Breast epithelium (tissue), 4 donors: ENCODE results near the gene SCAF1. TPM values are rescaled to one million over a fixed set of nuclear protein-coding genes. Genes with fewer than 3 reads are reported as not detected.

Experiments used
- DNase-seq, 2 donors: peaks; one replicate each; pipeline ENCODE4 v3.0.0-alpha.2; 2019; ENCODE audit warnings: low spot score in 2 of 2
- H3K27ac ChIP-seq, 2 donors: fragments of 200-600 bp; sonication (generic) in 1 of 2; one replicate each; pipeline ENCODE4 v1.5.1; 2016 to 2019; ENCODE audit warnings: mild to moderate bottlenecking in 1 of 2
- H3K27me3 ChIP-seq, 2 donors: fragments of 200-600 bp; sonication (generic) in 1 of 2; one replicate each; pipeline versions ENCODE4 v1.5.1 to v1.6.0; 2017 to 2019; ENCODE audit warnings: control low read depth in 1 of 2, mild to moderate bottlenecking in 1 of 2
- H3K36me3 ChIP-seq: fragments of 200-600 bp; one replicate; pipeline ENCODE4 v1.5.1; 2019
- H3K4me1 ChIP-seq, 2 donors: fragments of 200-600 bp; sonication (generic); one replicate each; pipeline ENCODE4 v1.5.1; 2016 to 2019; ENCODE audit warnings: control low read depth in 1 of 2
- H3K4me3 ChIP-seq, 3 donors: fragments of 200-600 bp; sonication (generic); 1 replicate in 2 of 3; 2 replicates in 1 of 3; pipeline ENCODE4 v1.5.1; 2016 to 2019; ENCODE audit warnings: mild to moderate bottlenecking in 3 of 3, moderate library complexity in 2 of 3
- H3K9me3 ChIP-seq, 2 donors: fragments of 200-600 bp; sonication (generic) in 1 of 2; one replicate each; pipeline ENCODE4 v1.5.1; 2016 to 2019; ENCODE audit warnings: control low read depth in 1 of 2
- CTCF ChIP-seq, 3 donors: fragments of 450-650 bp; IDR thresholded peaks; one replicate each; pipeline ENCODE4 v1.5.1; 2016 to 2017; ENCODE audit warnings: antibody characterized with exemption in 3 of 3, mild to moderate bottlenecking in 3 of 3, moderate library complexity in 3 of 3
- POLR2A ChIP-seq: fragments of 450-650 bp; IDR thresholded peaks from one replicate; pipeline ENCODE4 v1.6.1; 2016; ENCODE audit warnings: antibody characterized with exemption, mild to moderate bottlenecking, moderate library complexity
- POLR2AphosphoS5 ChIP-seq, 3 donors: sonication (generic); formaldehyde crosslinking; IDR thresholded peaks; one replicate each; pipeline ENCODE4 v1.6.1; 2017; ENCODE audit warnings: antibody characterized with exemption in 3 of 3
- intact Hi-C: fragments of 100-400 bp; cut with DNase I; formaldehyde crosslinking; loops from one replicate; pipeline ENCODE4 v1.15.1; 2023; ENCODE audit warnings: low total_unique reads
- total RNA-seq, 3 donors: library from RNA; depleted of rRNA; stranded (reverse); fragments of >200 nt; gene quantifications; one replicate each; pipeline ENCODE4 v1.1.0, GENCODE V29; 2016

Gene SCAF1
- total RNA-seq, 3 donors from 2014 or later, result 9.8 to 15.4 (median 10.6) TPM

DNA sequence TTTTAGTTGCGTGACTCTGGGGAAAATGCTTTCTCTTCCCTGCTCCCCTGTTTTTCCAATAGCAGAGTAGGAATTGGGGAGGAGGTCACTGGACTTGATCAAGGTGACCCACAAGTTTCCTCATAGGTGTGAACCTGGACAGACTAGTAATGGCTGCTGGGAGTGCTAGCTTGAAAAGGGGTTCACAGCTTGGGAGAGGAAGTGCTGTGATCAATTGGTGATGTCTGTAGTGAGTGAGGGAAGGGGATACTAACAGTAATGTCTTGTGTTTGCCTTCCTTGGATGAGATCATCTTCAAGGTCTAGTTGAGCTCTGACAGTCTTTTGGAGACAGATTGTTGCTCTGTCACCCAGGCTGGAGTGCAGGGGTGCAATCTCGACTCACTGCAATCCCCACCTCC, 25.5 kb downstream of the SCAF1 start:
- Histone ChIP-seq H3K4me1 (peaks cover 7 to 10% of the 10 kb centered on the region in 2 donors), H3K4me3 (no peak overlapping the region), H3K27ac (no peak overlapping the region), H3K27me3 (no peaks in the 10 kb centered on the region), H3K36me3 (no peaks in the 10 kb centered on the region), H3K9me3 (no peaks in the 10 kb centered on the region)
- TF ChIP-seq POLR2AphosphoS5 (IDR thresholded peaks at IDR 0.05) (no peak), CTCF (IDR thresholded peaks at IDR 0.05) (no peak), POLR2A (no peak)
- intact Hi-C loops, result loop anchor here (10.0 kb wide), 1 partner anchor 173 kb away; the partner anchor contains the start of gene RPS11
- DNase-seq, result no peak

DNA sequence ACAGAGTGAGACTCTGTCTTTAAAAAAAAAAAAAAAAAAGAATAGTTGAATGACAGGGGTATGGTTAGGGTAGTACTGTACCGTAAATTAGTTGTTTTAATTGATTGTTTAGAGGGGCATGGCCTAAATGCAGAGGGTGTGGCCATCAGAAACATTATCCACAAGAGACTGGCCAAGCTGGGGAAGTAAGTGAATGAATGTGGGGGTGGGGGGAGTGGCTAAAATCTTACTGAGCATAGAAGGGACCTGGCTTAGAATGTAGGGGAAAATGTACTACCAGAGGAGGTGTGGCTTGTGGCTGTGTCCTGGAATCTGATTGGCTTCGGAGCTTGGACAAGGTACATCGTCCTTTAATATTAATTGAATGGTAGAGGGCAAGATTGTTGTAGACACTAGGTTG, 27.5 kb downstream of the SCAF1 start:
- TF ChIP-seq POLR2A (no peak), POLR2AphosphoS5 (IDR thresholded peaks at IDR 0.05) (no peak), CTCF (IDR thresholded peaks at IDR 0.05) (no peak)
- H3K27me3 ChIP-seq, result no peaks in the 10 kb centered on the region
- no peaks in the 10 kb centered on the region for H3K9me3 ChIP-seq
- intact Hi-C loops, result loop anchor here (10.0 kb wide), 1 partner anchor 175 kb away; the partner anchor contains the start of gene RPS11
- no peaks in the 10 kb centered on the region for H3K36me3 ChIP-seq
- no peak for DNase-seq
- no peak overlapping the region for H3K27ac ChIP-seq
- H3K4me1 ChIP-seq, result peaks cover 4 to 10% of the 10 kb centered on the region in 2 donors
- no peak overlapping the region for H3K4me3 ChIP-seq

DNA sequence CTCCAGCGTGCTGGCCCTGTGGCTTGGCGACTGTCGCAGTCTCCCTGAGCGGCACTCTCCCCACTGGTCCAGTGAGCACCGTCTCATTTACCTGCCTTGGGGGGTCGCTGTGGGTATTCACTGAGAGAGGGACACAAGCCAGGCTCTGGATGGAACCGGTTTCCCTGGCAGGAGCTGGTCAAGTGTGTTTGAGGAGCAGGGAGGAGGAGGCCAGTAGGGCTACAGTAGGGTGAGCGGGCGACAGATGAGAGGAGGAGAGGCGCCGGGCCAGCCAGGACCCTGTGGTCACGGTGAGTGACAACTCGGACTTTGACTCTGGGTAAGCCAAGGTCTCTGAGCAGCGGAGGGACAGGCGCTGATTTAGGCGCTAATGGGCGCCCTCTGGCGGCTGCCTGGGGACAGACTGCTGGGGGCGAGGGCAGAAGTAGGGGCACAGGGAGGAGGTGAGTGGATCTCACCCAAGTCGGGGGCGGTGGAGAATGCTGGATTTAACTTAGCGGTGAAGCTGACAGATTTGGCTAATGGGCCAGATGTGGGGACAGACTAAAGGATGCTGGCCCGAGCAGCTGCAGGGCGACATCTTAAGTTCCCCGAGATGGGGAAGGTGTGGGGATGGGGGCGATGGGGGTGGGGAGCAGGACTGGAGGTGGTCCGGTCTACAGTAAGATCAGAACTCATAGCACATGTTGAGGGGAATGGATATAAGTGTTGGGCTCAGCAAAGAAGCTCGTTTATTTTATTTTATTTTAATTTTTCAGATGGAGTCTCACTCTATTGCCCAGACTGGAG, 30.3 kb downstream of the SCAF1 start:
- Histone ChIP-seq H3K36me3 (no peaks in the 10 kb centered on the region), H3K27me3 (no peaks in the 10 kb centered on the region), H3K4me3 (peak overlapping the region in 2 of 3 donors; percentile 20 to 46), H3K4me1 (peaks cover 0 to 4% of the 10 kb centered on the region in 2 donors), H3K9me3 (no peaks in the 10 kb centered on the region), H3K27ac (peak overlapping the region; percentile 79 to 82)
- intact Hi-C loops, result no loop called here
- DNase-seq, result peak in 1 of 2 donors; percentile 70
- TF ChIP-seq POLR2A (no peak), CTCF (IDR thresholded peaks at IDR 0.05) (peak; percentile 54 to 80 (median 71)), POLR2AphosphoS5 (IDR thresholded peaks at IDR 0.05) (peak in 1 of 3 donors; percentile 13)

DNA sequence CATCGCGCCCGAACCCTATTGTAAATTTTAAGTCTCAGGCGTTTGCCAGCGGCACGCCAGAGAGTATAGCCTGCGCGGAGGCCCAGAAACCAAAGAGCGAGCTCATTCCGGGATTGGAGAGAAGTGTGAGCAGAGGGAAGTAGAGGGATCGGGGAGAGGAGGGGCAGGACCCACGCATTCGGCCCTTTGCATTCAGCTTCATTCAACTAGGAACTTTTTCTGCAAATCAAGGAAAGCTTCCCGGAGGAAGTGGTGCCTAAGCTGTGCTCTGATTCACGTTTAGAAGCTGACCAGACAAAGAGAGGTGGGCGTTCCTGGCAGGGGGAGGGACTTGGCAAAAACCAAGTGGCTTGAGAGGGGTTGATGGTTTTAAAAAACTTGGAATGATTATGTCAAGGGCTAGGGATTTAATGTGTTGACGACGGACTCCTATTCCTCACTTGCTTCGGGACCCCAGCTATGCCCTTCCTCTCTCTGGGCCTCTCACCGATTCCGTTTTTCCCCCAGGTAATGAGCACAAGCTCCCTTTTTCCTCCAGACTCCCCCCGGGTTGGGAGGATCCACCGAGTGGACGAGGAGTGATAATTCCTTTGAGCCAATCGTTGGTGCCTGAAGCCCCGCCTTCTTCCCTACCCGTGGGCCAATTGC, 34.3 kb downstream of the SCAF1 start:
- H3K9me3 ChIP-seq, result no peaks in the 10 kb centered on the region
- peak overlapping the region; percentile 95 to 96 for H3K27ac ChIP-seq
- peaks cover 12 to 15% of the 10 kb centered on the region in 2 donors for H3K4me1 ChIP-seq
- intact Hi-C loops, result no loop called here
- no peaks in the 10 kb centered on the region for H3K27me3 ChIP-seq
- no peaks in the 10 kb centered on the region for H3K36me3 ChIP-seq
- TF ChIP-seq POLR2A, result no peak
- TF ChIP-seq POLR2AphosphoS5 (IDR thresholded peaks at IDR 0.05), result peak; percentile 33 to 91 (median 89)
- TF ChIP-seq CTCF (IDR thresholded peaks at IDR 0.05), result peak in 1 of 3 donors; percentile 23
- DNase-seq, result peak in 1 of 2 donors; percentile 86
- H3K4me3 ChIP-seq, result peak overlapping the region; percentile 35 to 98 (median 61)

GRCh38 chr19:49676784-49677230, 34.8 kb downstream of the SCAF1 start:
- no peaks in the 10 kb centered on the region for H3K36me3 ChIP-seq
- peak overlapping the region; percentile 89 to 96 for H3K27ac ChIP-seq
- intact Hi-C loops, result no loop called here
- DNase-seq, result peak; percentile 100
- no peaks in the 10 kb centered on the region for H3K27me3 ChIP-seq
- peak overlapping the region; percentile 64 to 98 (median 84) for H3K4me3 ChIP-seq
- TF ChIP-seq POLR2A, result no peak
- no peak for TF ChIP-seq POLR2AphosphoS5 (IDR thresholded peaks at IDR 0.05)
- H3K9me3 ChIP-seq, result no peaks in the 10 kb centered on the region
- peaks cover 12 to 15% of the 10 kb centered on the region in 2 donors for H3K4me1 ChIP-seq
